ENCODE results near the gene BIRC7.

The BIRC7 gene

GRCh38 chr20:63284083-63284440 is 48.4 kb downstream of the BIRC7 start:
- DNase-seq (ENCODE audit: low read depth), result no peak
- TF ChIP-seq CTCF (IDR thresholded peaks at IDR 0.05; ENCODE audit: control insufficient read depth, extremely low read depth, insufficient read depth), result no peak
- no peak overlapping the region for H3K4me3 ChIP-seq (ENCODE audit: low read depth, low read length)

- no peak overlapping the region for H3K4me3 ChIP-seq (ENCODE audit: low read depth, low read length)
These were observed 48.8 kb downstream of the BIRC7 start for GRCh38 chr20:63284544-63284949.

GRCh38 chr20:63284981-63285524 is 49.3 kb downstream of the BIRC7 start:
- DNase-seq (ENCODE audit: low read depth), result no peak
- TF ChIP-seq CTCF (IDR thresholded peaks at IDR 0.05; ENCODE audit: control insufficient read depth, extremely low read depth, insufficient read depth), result no peak
- H3K4me3 ChIP-seq (ENCODE audit: low read depth, low read length), result no peak overlapping the region

More at GRCh38 chr20:63284544-63284949, 48.8 kb downstream of the BIRC7 start:
- DNase-seq (ENCODE audit: low read depth), result no peak
- TF ChIP-seq CTCF (IDR thresholded peaks at IDR 0.05; ENCODE audit: control insufficient read depth, extremely low read depth, insufficient read depth), result no peak

GRCh38 chr20:63285636-63286615 is 50.2 kb downstream of the BIRC7 start:
- H3K4me3 ChIP-seq (ENCODE audit: low read depth, low read length), result no peak overlapping the region
- no peak for TF ChIP-seq CTCF (IDR thresholded peaks at IDR 0.05; ENCODE audit: control insufficient read depth, extremely low read depth, insufficient read depth)
- DNase-seq (ENCODE audit: low read depth), result no peak

- TF ChIP-seq CTCF (IDR thresholded peaks at IDR 0.05; ENCODE audit: control insufficient read depth, extremely low read depth, insufficient read depth), result no peak
- H3K4me3 ChIP-seq (ENCODE audit: low read depth, low read length), result no peak overlapping the region
- DNase-seq (ENCODE audit: low read depth), result no peak
These were observed 51.3 kb downstream of the BIRC7 start for GRCh38 chr20:63286781-63287696.

- DNase-seq (ENCODE audit: low read depth), result no peak
- no peak overlapping the region for H3K4me3 ChIP-seq (ENCODE audit: low read depth, low read length)
These were observed 52.2 kb downstream of the BIRC7 start for GRCh38 chr20:63287697-63288580.

More at GRCh38 chr20:63287697-63288580, 52.2 kb downstream of the BIRC7 start:
- TF ChIP-seq CTCF (IDR thresholded peaks at IDR 0.05; ENCODE audit: control insufficient read depth, extremely low read depth, insufficient read depth), result no peak
